ENCODE results near the gene STUB1. TPM values are rescaled to one million over a fixed set of nuclear protein-coding genes. Genes with fewer than 3 reads are reported as not detected.

The STUB1 gene
- total RNA-seq, 2 experiments from 2014 or later, result 57.1 to 61.7 TPM

DNA sequence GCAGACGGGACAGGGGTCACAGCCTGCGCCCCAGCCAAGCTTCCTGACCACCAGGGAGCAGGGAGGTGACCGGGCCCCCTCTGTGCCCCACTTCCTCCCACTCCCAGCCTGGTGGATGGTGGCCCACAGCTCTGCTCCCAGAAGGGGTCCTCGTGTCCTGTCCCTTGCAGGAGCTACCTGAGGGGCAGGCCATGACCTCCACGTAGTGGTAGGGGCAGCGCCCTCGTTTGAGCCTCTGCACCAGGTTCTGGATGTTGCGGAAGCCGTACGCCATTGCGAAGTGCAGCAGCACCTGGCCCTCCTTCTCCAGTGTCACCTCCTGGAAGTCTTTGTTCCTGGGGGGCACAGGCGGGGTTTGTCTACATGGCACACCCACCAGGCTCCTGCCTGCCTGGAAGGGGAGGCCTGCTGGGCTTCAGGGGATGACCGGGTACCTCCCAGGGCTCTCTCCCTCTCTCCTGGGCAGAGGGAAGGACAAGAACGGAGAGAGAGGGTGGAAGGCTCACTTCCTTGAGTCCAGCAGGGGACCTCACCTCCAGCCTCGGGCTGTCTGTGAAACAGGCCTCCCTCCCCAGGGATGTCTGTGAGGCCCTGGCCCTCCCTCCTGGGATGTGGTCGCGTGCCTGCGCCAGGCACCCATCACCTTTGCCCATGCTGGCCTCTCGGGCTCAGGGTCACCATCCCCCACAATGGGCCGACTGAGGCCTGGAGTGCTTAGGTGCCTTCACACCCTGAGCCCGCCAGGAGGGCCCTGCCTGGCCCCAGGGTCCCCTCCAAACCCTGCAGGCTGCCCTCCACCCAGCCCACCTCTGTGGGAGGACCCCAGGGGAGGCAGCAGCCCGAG, 50.7 kb downstream of the STUB1 start:
- no peak for TF ChIP-seq CTCF (IDR thresholded peaks at IDR 0.05)
- ATAC-seq, result no peak
- DNase-seq, result peak; percentile 1
- ChIA-PET POLR2A (interaction anchor here (1.0 to 2.6 kb wide), 4 partner anchors 10 to 81 kb away, joined by 3 to 13 read pairs (median 8); partner anchors contain the start of genes ANTKMT, CIAO3 and WDR90), CTCF (interaction anchor here (1.0 to 19.6 kb wide), 3 partner anchors 10 to 19 kb away, joined by 3 to 207 read pairs (median 4); partner anchors contain the start of genes ANTKMT, CIAO3 and METRN)
- H3K27me3 Mint-ChIP-seq, result no peaks in the 10 kb centered on the region
- H3K36me3 Mint-ChIP-seq (ENCODE audit: low read depth), result peaks cover 4% of the 10 kb centered on the region
- peaks cover 12% of the 10 kb centered on the region for H3K4me1 Mint-ChIP-seq (ENCODE audit: low read depth)
- no peak overlapping the region for H3K27ac Mint-ChIP-seq
- no peak overlapping the region for H3K4me3 Mint-ChIP-seq
- no peaks in the 10 kb centered on the region for H3K9me3 Mint-ChIP-seq
- intact Hi-C loops (cut with micrococcal nuclease), result no loop called here

GRCh38 chr16:732332-732731, 52.1 kb downstream of the STUB1 start:
- CTCF ChIA-PET, result interaction anchor here (1.3 to 19.6 kb wide), 5 partner anchors 8 to 52 kb away, joined by 3 to 207 read pairs (median 8); partner anchors contain the start of genes ANTKMT, CIAO3 and METRN
- H3K27me3 Mint-ChIP-seq, result no peaks in the 10 kb centered on the region
- no peak overlapping the region for H3K4me3 Mint-ChIP-seq
- H3K9me3 Mint-ChIP-seq, result no peaks in the 10 kb centered on the region
- no peak overlapping the region for H3K27ac Mint-ChIP-seq
- peaks cover 4% of the 10 kb centered on the region for H3K36me3 Mint-ChIP-seq (ENCODE audit: low read depth)
- POLR2A ChIA-PET, result interaction anchor here (1.2 kb wide), 1 partner anchor 17 kb away, joined by 3 read pairs; no protein-coding TSS in a partner anchor
- intact Hi-C loops (cut with micrococcal nuclease), result no loop called here
- no peak for TF ChIP-seq CTCF (IDR thresholded peaks at IDR 0.05)
- no peak for DNase-seq
- peaks cover 19% of the 10 kb centered on the region for H3K4me1 Mint-ChIP-seq (ENCODE audit: low read depth)
- ATAC-seq, result no peak

Other genes starting within 250 kb of the STUB1 start
- gene CAPN15, start 152.7 kb upstream of the STUB1 start, total RNA-seq, result 10 to 100 TPM; 76.4 to 81.2 TPM
- gene PRR35, start 120.0 kb upstream of the STUB1 start, total RNA-seq, result not detected
- under 1 TPM; 0.41 to 0.72 TPM for gene NHLRC4, start 113.4 kb upstream of the STUB1 start, total RNA-seq
- 10 to 100 TPM; 18.5 to 18.6 TPM for gene PIGQ, start 110.4 kb upstream of the STUB1 start, total RNA-seq
- gene RAB40C, start 90.3 kb upstream of the STUB1 start, total RNA-seq, result 1 to 10 TPM; 8.1 to 8.8 TPM
- under 1 TPM in 1 of 2 experiments, not detected in 1; 0.25 TPM for gene WFIKKN1, start 49.4 kb upstream of the STUB1 start, total RNA-seq
- gene METTL26, start 44.1 kb upstream of the STUB1 start, total RNA-seq, result 100 to 1,000 TPM; 119 to 133 TPM
- 10 to 100 TPM; 60.7 to 62.7 TPM for gene MCRIP2, start 38.6 kb upstream of the STUB1 start, total RNA-seq
- gene WDR90, start 31.0 kb upstream of the STUB1 start, total RNA-seq, result 10 to 100 TPM; 89.6 to 90.7 TPM
- 100 to 1,000 TPM; 110 TPM for gene RHOT2, start 12.3 kb upstream of the STUB1 start, total RNA-seq
- under 1 TPM; 0.79 to 0.89 TPM for gene RHBDL1, start 4.7 kb upstream of the STUB1 start, total RNA-seq
- gene JMJD8, start 3.9 kb downstream of the STUB1 start, total RNA-seq, result 10 to 100 TPM; 26.2 to 28.7 TPM
- gene WDR24, start 10.0 kb downstream of the STUB1 start, total RNA-seq, result 10 to 100 TPM; 17.6 to 18.7 TPM
- gene FBXL16, start 25.4 kb downstream of the STUB1 start, total RNA-seq, result 1 to 10 TPM; 5.9 to 8.0 TPM
- gene METRN, start 34.7 kb downstream of the STUB1 start, total RNA-seq, result 10 to 100 TPM; 37.2 to 43.1 TPM
- gene ANTKMT, start 40.7 kb downstream of the STUB1 start, total RNA-seq, result 10 to 100 TPM; 34.3 to 38.4 TPM
- 1 to 10 TPM; 4.6 to 5.7 TPM for gene CCDC78, start 46.0 kb downstream of the STUB1 start, total RNA-seq
- gene HAGHL, start 46.7 kb downstream of the STUB1 start, total RNA-seq, result 10 to 100 TPM; 28.8 to 32.6 TPM
- gene CIAO3, start 60.6 kb downstream of the STUB1 start, total RNA-seq, result 10 to 100 TPM; 21.3 to 25.0 TPM
- gene MSLN, start 80.3 kb downstream of the STUB1 start, total RNA-seq, result not detected
- gene RPUSD1, start 108.0 kb downstream of the STUB1 start, total RNA-seq, result 10 to 100 TPM; 17.1 to 18.1 TPM
- 100 to 1,000 TPM in 1 of 2 experiments, 10 to 100 TPM in 1; 95.6 to 115 TPM for gene CHTF18, start 108.2 kb downstream of the STUB1 start, total RNA-seq
- gene GNG13, start 120.3 kb downstream of the STUB1 start, total RNA-seq, result not detected